Smooth muscle cell (in vitro differentiated cells): ENCODE results near the gene HIVEP3. TPM values are rescaled to one million over a fixed set of nuclear protein-coding genes. Genes with fewer than 3 reads are reported as not detected.

Source experiments
- DNase-seq: peaks from one replicate; lab custom pipeline; 2025; ENCODE audit not compliant: unreplicated experiment; lab: John Stamatoyannopoulos, UW
- H2AFZ ChIP-seq: fragments of 200-600 bp; sonication (generic); 2 replicates; pipeline ENCODE4 v1.6.0; 2016; ENCODE audit warnings: antibody characterized with exemption, low read depth, mild to moderate bottlenecking
- H3F3A ChIP-seq: fragments of 200-600 bp; sonication (generic); 2 replicates; pipeline ENCODE4 v1.6.0; 2017; ENCODE audit warnings: antibody characterized with exemption, low read depth
- H3K27ac ChIP-seq: fragments of 200-600 bp; sonication (generic); 2 replicates; pipeline ENCODE4 v1.5.1; 2016; ENCODE audit warnings: low read depth, mild to moderate bottlenecking
- H3K27me3 ChIP-seq: fragments of 200-600 bp; sonication (generic); 2 replicates; pipeline ENCODE4 v1.6.1; 2016; ENCODE audit warnings: low read depth, mild to moderate bottlenecking
- H3K36me3 ChIP-seq: fragments of 200-600 bp; sonication (generic); 2 replicates; pipeline ENCODE4 v1.5.1; 2016; ENCODE audit warnings: low read depth
- H3K4me1 ChIP-seq: fragments of 200-600 bp; sonication (generic); 2 replicates; pipeline ENCODE4 v1.5.1; 2016; ENCODE audit warnings: low read depth
- H3K4me2 ChIP-seq: fragments of 200-600 bp; sonication (generic); 2 replicates; pipeline ENCODE4 v1.6.0; 2016; ENCODE audit warnings: mild to moderate bottlenecking
- H3K4me3 ChIP-seq: fragments of 200-600 bp; sonication (generic); 2 replicates; pipeline ENCODE4 v1.5.1; 2016; ENCODE audit warnings: mild to moderate bottlenecking
- H3K79me2 ChIP-seq: fragments of 200-600 bp; sonication (generic); 2 replicates; pipeline ENCODE4 v1.6.0; 2016; ENCODE audit warnings: low read depth, mild to moderate bottlenecking
- H3K9ac ChIP-seq: fragments of 200-600 bp; sonication (generic); 2 replicates; pipeline ENCODE4 v1.6.0; 2016; ENCODE audit warnings: low read depth
- H3K9me3 ChIP-seq: fragments of 200-600 bp; sonication (generic); replicated peaks from 2 replicates; pipeline ENCODE4 v1.5.1; 2016; ENCODE audit warnings: low read depth
- H4K20me1 ChIP-seq: fragments of 200-600 bp; sonication (generic); 2 replicates; pipeline ENCODE4 v1.6.0; 2016; ENCODE audit warnings: low read depth
- CTCF ChIP-seq: fragments of 200-600 bp; sonication (generic); IDR thresholded peaks from 2 replicates; pipeline ENCODE4 v1.5.1; 2017; ENCODE audit warnings: borderline replicate concordance, mild to moderate bottlenecking, antibody characterized with exemption; ENCODE audit not compliant: insufficient read depth, poor library complexity, severe bottlenecking
- WGBS: methylation state at CpG from one replicate; pipeline ENCODE4 v1.1.7; 2016; ENCODE audit warnings: low lambda C conversion rate; 5-methylcytosine and 5-hydroxymethylcytosine counted together
- polyA plus RNA-seq: library from polyadenylated mRNA; unstranded; fragments of >200 nt; fragmentation: Nextera tagmentation; extraction: Ambion mirVana; gene quantifications from 2 replicates; pipeline ENCODE4 v1.2.1, GENCODE V29; 2016
- total RNA-seq: library from RNA; depleted of rRNA; stranded (reverse); fragments of >200 nt; gene quantifications from 2 replicates; pipeline ENCODE4 v1.2.3, GENCODE V29; 2014

Gene HIVEP3
- total and polyA plus RNA-seq, 2 experiments from 2014 or later = 2.1 to 6.4 TPM

GRCh38 chr1:41733725-41734124, 185.0 kb downstream of the HIVEP3 start:
- H3K27ac ChIP-seq = no peak overlapping the region
- no peak overlapping the region for H2AFZ ChIP-seq
- WGBS = 88% methylated on average over 1 of the region's 2 CpGs
- no peaks in the 10 kb centered on the region for H3F3A ChIP-seq
- no peaks in the 10 kb centered on the region for H3K9me3 ChIP-seq
- no peaks in the 10 kb centered on the region for H3K36me3 ChIP-seq
- TF ChIP-seq CTCF = no peak
- H4K20me1 ChIP-seq = no peaks in the 10 kb centered on the region
- no peaks in the 10 kb centered on the region for H3K4me1 ChIP-seq
- no peak overlapping the region for H3K4me3 ChIP-seq
- no peaks in the 10 kb centered on the region for H3K27me3 ChIP-seq
- no peak for DNase-seq
- H3K79me2 ChIP-seq = no peaks in the 10 kb centered on the region
- H3K9ac ChIP-seq = no peak overlapping the region
- no peak overlapping the region for H3K4me2 ChIP-seq

- H3K4me1 ChIP-seq = no peaks in the 10 kb centered on the region
- 71% methylated on average over 2 of the region's 2 CpGs for WGBS
- no peak for TF ChIP-seq CTCF
- no peaks in the 10 kb centered on the region for H4K20me1 ChIP-seq
- no peaks in the 10 kb centered on the region for H3K36me3 ChIP-seq
- no peaks in the 10 kb centered on the region for H3K9me3 ChIP-seq
- no peak overlapping the region for H3K4me2 ChIP-seq
- no peaks in the 10 kb centered on the region for H3K27me3 ChIP-seq
- H3K9ac ChIP-seq = no peak overlapping the region
- no peak overlapping the region for H3K4me3 ChIP-seq
- H3K27ac ChIP-seq = no peak overlapping the region
- H3K79me2 ChIP-seq = no peaks in the 10 kb centered on the region
- no peak overlapping the region for H2AFZ ChIP-seq
- DNase-seq = no peak
- no peaks in the 10 kb centered on the region for H3F3A ChIP-seq
Observed at GRCh38 chr1:41733021-41733420, 185.7 kb downstream of the HIVEP3 start.

- Histone ChIP-seq H3K79me2 (no peaks in the 10 kb centered on the region), H4K20me1 (no peaks in the 10 kb centered on the region), H3K36me3 (no peaks in the 10 kb centered on the region), H3K9me3 (no peaks in the 10 kb centered on the region), H3K4me2 (no peak overlapping the region), H3K27ac (no peak overlapping the region), H3K4me1 (no peaks in the 10 kb centered on the region), H2AFZ (no peak overlapping the region), H3F3A (no peaks in the 10 kb centered on the region), H3K27me3 (no peaks in the 10 kb centered on the region), H3K9ac (no peak overlapping the region), H3K4me3 (no peak overlapping the region)
- TF ChIP-seq CTCF = no peak
- no peak for DNase-seq
- WGBS = 69% methylated on average over 2 of the region's 2 CpGs
Observed at GRCh38 chr1:41731516-41732030, 187.1 kb downstream of the HIVEP3 start.

- H3K4me2 ChIP-seq = no peak overlapping the region
- no peak overlapping the region for H3K4me3 ChIP-seq
- no peaks in the 10 kb centered on the region for H3K4me1 ChIP-seq
- no peaks in the 10 kb centered on the region for H3K27me3 ChIP-seq
- no peak overlapping the region for H3K27ac ChIP-seq
- 96% methylated on average over 4 of the region's 4 CpGs for WGBS
- no peaks in the 10 kb centered on the region for H3K36me3 ChIP-seq
- no peaks in the 10 kb centered on the region for H3K9me3 ChIP-seq
- H3F3A ChIP-seq = no peaks in the 10 kb centered on the region
- no peak overlapping the region for H2AFZ ChIP-seq
- no peak overlapping the region for H3K9ac ChIP-seq
- no peak for DNase-seq
- H3K79me2 ChIP-seq = no peaks in the 10 kb centered on the region
- no peak for TF ChIP-seq CTCF
- no peaks in the 10 kb centered on the region for H4K20me1 ChIP-seq
Observed at GRCh38 chr1:41730806-41731205, 187.9 kb downstream of the HIVEP3 start.
